ENCODE measurements around the gene SMIM43. TPM values are rescaled to one million over a fixed set of nuclear protein-coding genes. Genes with fewer than 3 reads are reported as not detected.

SMIM43 gene
- total RNA-seq, 1 donor = 0.43 TPM

DNA sequence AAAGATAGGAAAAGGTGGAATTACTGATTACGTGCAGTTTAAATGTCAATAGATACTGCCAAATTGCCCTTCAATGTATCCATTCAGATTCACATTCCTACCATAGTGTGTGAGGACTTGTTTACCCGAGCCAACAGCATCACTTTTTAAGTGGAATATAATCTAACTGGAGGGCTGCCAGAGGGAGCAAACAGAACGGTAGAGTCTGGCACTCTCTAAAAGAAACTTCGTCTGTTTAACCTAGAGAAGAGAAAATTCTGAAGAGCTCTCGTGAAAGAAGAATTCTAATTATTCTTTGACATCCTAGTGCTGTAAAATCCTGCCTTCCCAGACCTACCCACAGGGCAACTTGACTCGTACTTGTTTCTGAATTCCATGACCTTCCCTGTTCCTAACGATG is 23.2 kb downstream of the SMIM43 start:
- DNase-seq (ENCODE audit: low read depth) = no peak
- TF ChIP-seq, protein P1, sequence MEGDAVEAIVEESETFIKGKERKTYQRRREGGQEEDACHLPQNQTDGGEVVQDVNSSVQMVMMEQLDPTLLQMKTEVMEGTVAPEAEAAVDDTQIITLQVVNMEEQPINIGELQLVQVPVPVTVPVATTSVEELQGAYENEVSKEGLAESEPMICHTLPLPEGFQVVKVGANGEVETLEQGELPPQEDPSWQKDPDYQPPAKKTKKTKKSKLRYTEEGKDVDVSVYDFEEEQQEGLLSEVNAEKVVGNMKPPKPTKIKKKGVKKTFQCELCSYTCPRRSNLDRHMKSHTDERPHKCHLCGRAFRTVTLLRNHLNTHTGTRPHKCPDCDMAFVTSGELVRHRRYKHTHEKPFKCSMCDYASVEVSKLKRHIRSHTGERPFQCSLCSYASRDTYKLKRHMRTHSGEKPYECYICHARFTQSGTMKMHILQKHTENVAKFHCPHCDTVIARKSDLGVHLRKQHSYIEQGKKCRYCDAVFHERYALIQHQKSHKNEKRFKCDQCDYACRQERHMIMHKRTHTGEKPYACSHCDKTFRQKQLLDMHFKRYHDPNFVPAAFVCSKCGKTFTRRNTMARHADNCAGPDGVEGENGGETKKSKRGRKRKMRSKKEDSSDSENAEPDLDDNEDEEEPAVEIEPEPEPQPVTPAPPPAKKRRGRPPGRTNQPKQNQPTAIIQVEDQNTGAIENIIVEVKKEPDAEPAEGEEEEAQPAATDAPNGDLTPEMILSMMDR (IDR thresholded peaks at IDR 0.05; ENCODE audit: insufficient read depth, low read depth, low read length) = no peak

DNA sequence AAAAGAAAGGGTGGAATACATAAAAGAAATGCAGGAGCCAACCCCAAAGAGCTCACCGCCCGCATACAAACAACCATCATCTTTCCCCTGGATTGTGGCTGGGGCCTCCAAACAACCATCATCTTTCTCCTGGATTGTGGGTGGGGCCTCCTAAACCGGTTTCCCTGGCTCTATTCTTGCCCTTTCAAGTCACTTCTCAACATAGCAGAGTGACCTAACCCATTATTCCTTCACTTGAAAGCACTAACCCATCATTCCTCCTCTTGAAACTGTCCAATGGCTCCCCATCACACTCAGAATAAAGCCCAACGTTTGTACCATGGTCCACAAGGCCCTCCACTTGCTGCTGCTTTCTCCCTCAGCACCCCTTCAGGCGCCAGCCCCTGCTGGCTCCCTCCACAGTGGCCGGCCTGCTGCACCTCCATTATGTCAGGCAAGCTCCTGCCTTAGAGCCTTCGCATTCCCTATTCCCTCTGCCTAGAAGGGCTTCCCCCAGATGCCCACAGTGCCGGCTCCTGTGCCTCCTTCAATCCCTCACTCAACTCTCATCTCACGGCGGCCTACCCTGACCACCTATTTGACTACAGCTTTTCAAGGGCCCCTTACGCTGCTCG is 24.1 kb downstream of the SMIM43 start:
- no peak overlapping the region for H3K4me3 ChIP-seq (ENCODE audit: low read depth, low read length)
- TF ChIP-seq, protein P1 (IDR thresholded peaks at IDR 0.05; ENCODE audit: insufficient read depth, low read depth, low read length) = no peak
- no peak for DNase-seq (ENCODE audit: low read depth)

More for the DNA sequence above, 23.2 kb downstream of the SMIM43 start:
- no peak overlapping the region for H3K4me3 ChIP-seq (ENCODE audit: low read depth, low read length)

DNA sequence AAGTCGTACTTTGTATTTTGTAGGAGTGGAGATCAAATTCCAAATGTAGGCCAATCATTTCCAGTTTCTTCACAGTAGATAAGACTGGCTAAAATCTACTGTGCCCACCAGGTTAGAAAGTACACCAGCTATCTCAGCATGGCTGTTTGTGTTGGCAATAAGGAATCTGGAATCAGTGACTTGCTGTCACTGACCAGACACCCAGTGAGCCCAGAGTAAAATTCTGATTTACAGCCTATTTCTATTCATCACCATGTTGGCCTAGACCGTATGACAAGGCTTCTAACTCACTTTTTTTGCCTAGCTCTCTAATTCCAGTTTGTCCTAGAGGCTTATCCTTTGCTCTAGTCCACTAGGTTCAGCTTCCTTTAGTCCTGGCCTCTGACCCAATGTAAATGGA is 25.4 kb downstream of the SMIM43 start:
- no peak overlapping the region for H3K4me3 ChIP-seq (ENCODE audit: low read depth, low read length)
- DNase-seq (ENCODE audit: low read depth) = no peak
- TF ChIP-seq, protein P1 (IDR thresholded peaks at IDR 0.05; ENCODE audit: insufficient read depth, low read depth, low read length) = no peak

DNA sequence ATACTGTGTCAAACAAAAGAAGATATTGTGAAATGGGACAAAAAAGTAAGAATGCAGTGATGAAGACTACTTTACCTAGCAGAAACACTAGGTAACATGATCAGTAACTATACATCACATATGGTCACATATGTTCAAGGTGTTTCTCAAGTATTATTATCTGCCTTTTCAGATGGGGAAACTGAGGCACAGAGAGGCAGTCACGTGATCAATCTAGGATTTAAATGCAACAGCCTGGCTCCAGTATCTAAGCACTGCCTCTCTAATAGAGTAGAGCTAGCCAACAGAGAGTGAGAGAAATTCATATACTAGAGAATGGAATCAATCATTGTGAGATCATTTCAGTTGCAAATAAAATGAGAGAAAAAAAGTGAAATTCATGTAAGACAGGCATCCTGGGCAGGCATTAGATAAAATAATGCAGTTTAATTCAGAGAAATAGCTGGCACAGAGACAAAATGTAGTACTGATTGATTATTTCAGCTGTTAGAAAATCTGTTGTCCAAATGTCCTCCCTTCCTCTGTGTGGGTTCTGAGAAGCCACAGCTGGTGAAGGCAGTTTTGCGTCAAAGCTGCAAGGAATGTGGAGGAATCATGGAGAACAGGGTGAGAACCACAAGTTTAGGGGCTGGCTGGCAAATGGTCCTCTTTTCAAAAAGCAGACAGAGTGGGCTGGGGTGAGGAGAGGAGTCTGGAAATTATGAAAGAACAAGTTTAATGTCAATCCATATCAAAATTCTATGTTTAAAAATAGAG is 26.0 kb downstream of the SMIM43 start:
- no peak overlapping the region for H3K4me3 ChIP-seq (ENCODE audit: low read depth, low read length)
- TF ChIP-seq, protein P1 (IDR thresholded peaks at IDR 0.05; ENCODE audit: insufficient read depth, low read depth, low read length) = no peak
- peak; percentile 48 for DNase-seq (ENCODE audit: low read depth)

DNA sequence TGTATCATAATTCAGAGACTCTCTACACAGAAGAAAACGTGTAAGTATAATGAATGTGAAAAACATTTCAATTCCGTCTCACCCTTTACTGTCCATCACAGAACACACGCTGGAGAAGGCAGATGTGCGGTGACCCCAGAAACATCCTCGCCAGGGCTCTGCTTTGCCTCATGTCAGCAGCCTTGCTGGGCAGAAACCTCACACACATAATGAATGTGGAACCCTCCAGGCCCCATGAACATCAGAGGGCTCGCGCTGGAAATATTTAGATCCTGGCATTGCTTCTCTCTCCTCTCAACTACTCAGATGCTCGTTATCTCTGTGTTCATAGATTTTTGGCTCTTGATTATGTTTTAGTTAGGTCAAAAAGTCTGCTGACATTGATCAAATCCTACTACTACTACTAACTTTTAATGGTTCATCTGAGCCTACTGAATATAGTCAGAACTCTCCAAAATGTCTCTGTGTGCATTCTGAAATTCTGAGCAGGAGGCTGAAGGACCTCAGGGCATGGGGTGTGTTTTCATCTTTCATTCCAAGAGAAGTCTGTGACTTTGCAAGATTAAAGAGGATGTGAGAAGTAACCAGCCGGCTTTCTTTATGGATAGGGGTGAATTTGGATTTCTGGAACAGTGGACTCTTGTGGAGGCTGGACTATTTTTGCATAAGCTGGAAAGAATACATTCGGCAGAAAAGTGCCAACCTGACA is 27.0 kb downstream of the SMIM43 start:
- no peak overlapping the region for H3K4me3 ChIP-seq (ENCODE audit: low read depth, low read length)
- no peak for DNase-seq (ENCODE audit: low read depth)
- TF ChIP-seq, protein P1 (IDR thresholded peaks at IDR 0.05; ENCODE audit: insufficient read depth, low read depth, low read length) = no peak

DNA sequence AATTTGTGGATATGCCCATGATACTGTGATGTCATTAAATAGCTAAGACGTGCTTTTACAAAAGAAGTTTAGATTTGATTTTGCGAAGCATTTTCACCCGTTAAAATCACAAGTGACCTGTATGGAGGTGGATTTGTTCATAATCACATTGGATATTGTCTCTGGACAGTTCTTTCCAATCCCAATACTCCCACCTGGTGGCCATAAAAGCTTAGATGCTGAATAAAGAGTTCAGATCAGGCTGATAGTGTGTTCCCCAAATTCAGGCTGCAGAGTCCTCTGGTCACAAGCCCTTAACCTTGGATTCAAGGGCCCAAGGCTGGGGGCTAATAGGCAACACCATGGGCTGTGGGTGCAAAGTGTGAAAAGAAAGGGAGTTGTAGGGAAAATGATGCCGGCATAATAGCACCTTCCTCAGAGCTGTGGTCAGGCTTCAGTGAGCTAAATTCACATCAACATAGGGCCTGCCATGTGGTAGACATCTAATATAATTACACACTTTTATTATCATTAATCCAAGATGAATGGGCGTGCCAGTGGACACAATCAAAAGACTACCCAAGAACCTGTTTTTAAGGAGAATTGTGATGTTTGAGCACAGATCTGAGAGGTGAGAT is 28.1 kb downstream of the SMIM43 start:
- peak; percentile 73 for DNase-seq (ENCODE audit: low read depth)
- TF ChIP-seq, protein P1 (IDR thresholded peaks at IDR 0.05; ENCODE audit: insufficient read depth, low read depth, low read length) = peak; percentile 74
- no peak overlapping the region for H3K4me3 ChIP-seq (ENCODE audit: low read depth, low read length)

Measured in fibroblast of villous mesenchyme (primary cell).